K562 (cell line): ENCODE results near the gene ATG12. TPM values are rescaled to one million over a fixed set of nuclear protein-coding genes. Genes with fewer than 3 reads are reported as not detected.
A peak's percentile ranks its signal among the peaks of the same experiment; 100 is the strongest.

Experiments used
- FOXA1 ChIP-seq: fragments of 450-650 bp; IDR thresholded peaks from 2 replicates; pipeline ENCODE4 v1.6.1; 2016; ENCODE audit warnings: mild to moderate bottlenecking, borderline replicate concordance
- MITF ChIP-seq: IDR thresholded peaks from 2 replicates; pipeline ENCODE4 v1.6.1; 2014; ENCODE audit warnings: antibody characterized with exemption
- MLLT1 ChIP-seq, 2 experiments: fragments of 450-650 bp; IDR thresholded peaks; 2 replicates each; pipeline ENCODE4 v1.6.1; 2016
- NFATC3 ChIP-seq: fragments of 450-650 bp; IDR thresholded peaks from 2 replicates; pipeline ENCODE4 v1.6.1; 2017; ENCODE audit warnings: mild to moderate bottlenecking
- NRF1 ChIP-seq, 2 experiments: fragments of 450-650 bp; IDR thresholded peaks in 1 of 2; conservative IDR thresholded peaks in 1 of 2; 2 replicates each; pipeline ENCODE4 v1.6.1; 2014; ENCODE audit warnings: mild to moderate bottlenecking in 2 of 2
- SIN3B ChIP-seq: fragments of 450-650 bp; IDR thresholded peaks from 2 replicates; pipeline ENCODE4 v1.6.1; 2017; ENCODE audit warnings: low read depth, mild to moderate bottlenecking, moderate library complexity
- STAT5A ChIP-seq: IDR thresholded peaks from 2 replicates; pipeline ENCODE4 v1.6.1; 2012; ENCODE audit warnings: low read length, inconsistent platforms, borderline replicate concordance
- SUPT5H ChIP-seq: fragments of 450-650 bp; IDR thresholded peaks from 2 replicates; pipeline ENCODE4 v1.6.1; 2016
- ZNF277 ChIP-seq: fragments of 250-450 bp; sonication (Bioruptor Pico); IDR thresholded peaks from 2 replicates; pipeline ENCODE4 v1.8.0; 2022; ENCODE audit warnings: inconsistent platforms, mild to moderate bottlenecking, moderate library complexity, borderline replicate concordance
- ZNF407 ChIP-seq: fragments of 450-650 bp; IDR thresholded peaks from 2 replicates; pipeline ENCODE4 v1.6.1; 2016; ENCODE audit warnings: low read depth
- ZNF445 ChIP-seq: fragments of 250-450 bp; sonication (Bioruptor Pico); IDR thresholded peaks from 2 replicates; pipeline ENCODE4 v1.4.0; 2020; ENCODE audit warnings: low read depth, mild to moderate bottlenecking, moderate library complexity
- ZNF740 ChIP-seq, 3 experiments: fragments of 200-800 bp in 1 of 3; sonication (Bioruptor generic) in 1 of 3; sonication (generic) in 1 of 3; formaldehyde crosslinking in 1 of 3; IDR thresholded peaks; 2 replicates each; pipeline versions ENCODE4 v1.6.1 to v1.8.0; 2016 to 2022; ENCODE audit warnings: mild to moderate bottlenecking in 2 of 3, missing compliant biosample characterization in 2 of 3, missing genetic modification characterization in 2 of 3, missing genetic modification reagents in 1 of 3
- polyA plus RNA-seq, 8 experiments: library from polyadenylated mRNA; depleted of rRNA in 4 of 8; stranded (reverse) in 5 of 8; unstranded in 3 of 8; fragments of >200 nt; fragmentation: Nextera tagmentation in 2 of 8; fragmentation: Illumina TruSeq in 1 of 8; extraction: Ambion mirVana in 2 of 8; extraction: Trizol in 1 of 8; gene quantifications; 2 replicates each; pipeline versions ENCODE4 v1.2.1 to v1.2.3, GENCODE V29; 2011 to 2014; ENCODE audit warnings: inconsistent platforms in 1 of 8, missing spikeins in 1 of 8
- total RNA-seq, 7 experiments: library from RNA; depleted of rRNA in 6 of 7; stranded (reverse); fragments of >200 nt in 6 of 7; fragmentation: Illumina TruSeq in 2 of 7; extraction: Trizol in 2 of 7; gene quantifications; 2 replicates each; pipeline versions ENCODE4 v1.2.1 to v1.2.3, GENCODE V29; 2011 to 2021; ENCODE audit warnings: low replicate concordance in 1 of 7

Gene ATG12
- total and polyA plus RNA-seq, 9 of the 15 experiments (the other 6 are each of a cell fraction or from before 2014, with no cell fraction given), result 21.6 to 132 (median 61.3) TPM

- no peak for TF ChIP-seq ZNF407
- TF ChIP-seq NRF1 (conservative IDR thresholded peaks at IDR 0.05 in 1 of 2, IDR thresholded peaks at IDR 0.05 in 1 of 2), result peak; percentile 68 to 74
- TF ChIP-seq SIN3B, result peak; percentile 72; the same call in 1 of the 2 replicates
- no peak for TF ChIP-seq ZNF445 (CRISPR knock-in tag)
- TF ChIP-seq ZNF740 (CRISPR knock-in tag; IDR thresholded peaks at IDR 0.05), result no peak
- TF ChIP-seq ZNF740 (tag; IDR thresholded peaks at IDR 0.05), result no peak
- no peak for TF ChIP-seq ZNF277 (CRISPR knock-in tag)
- TF ChIP-seq MITF, result peak; percentile 71; the same call in 1 of the 2 replicates
- TF ChIP-seq SUPT5H, result peak; percentile 92
- TF ChIP-seq MLLT1 (IDR thresholded peaks at IDR 0.05), result no peak
- TF ChIP-seq FOXA1, result no peak
- no peak; the same call in 1 of the 2 replicates for TF ChIP-seq STAT5A
- no peak for TF ChIP-seq NFATC3
Measured at GRCh38 chr5:115841382-115842088, at the start of gene ATG12, which contains the start of gene AP3S1 (continued).
